ENCODE results near the gene ZNF782.
A peak's percentile ranks its signal among the peaks of the same experiment; 100 is the strongest.
"Not testable (repeated sequence)": the region's sequence is repeated elsewhere in the genome, so short reads cannot be mapped to it uniquely, and the experiment has no call there.

Gene ZNF782

DNA sequence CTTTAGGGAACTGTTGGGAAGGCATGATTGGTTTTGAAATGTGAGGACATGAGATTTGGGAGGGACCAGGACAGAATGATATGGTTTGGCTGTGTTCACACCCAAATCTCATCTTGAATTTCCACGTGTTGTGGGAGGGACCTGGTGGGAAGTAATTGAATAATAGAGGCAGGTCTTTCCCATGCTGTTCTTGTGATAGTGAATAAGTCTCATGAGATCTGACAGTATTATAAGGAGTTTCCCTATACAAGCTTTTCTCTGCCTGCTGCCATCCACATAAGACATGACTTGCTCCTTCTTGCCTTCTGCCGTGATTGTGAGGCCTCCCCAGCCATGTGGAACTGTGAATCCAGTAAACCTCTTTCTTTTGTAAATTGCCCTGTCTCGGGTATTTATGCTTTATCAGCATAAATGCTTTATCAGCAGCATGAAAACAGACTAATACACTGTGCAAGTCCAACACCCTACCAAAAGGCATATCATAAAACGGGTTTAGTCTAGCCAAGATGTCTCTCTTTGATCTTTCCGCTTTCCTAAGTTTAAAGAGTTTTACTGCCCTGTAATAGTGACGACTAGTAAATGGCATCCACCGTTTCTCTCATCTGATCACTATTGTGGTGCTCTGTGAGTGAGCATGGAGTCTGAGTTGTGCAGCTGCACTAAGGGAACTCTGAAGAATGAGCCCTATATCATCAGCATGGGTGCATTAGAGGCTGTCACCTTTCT is 12.9 kb upstream of the ZNF782 start:
- TF ChIP-seq, protein P1, sequence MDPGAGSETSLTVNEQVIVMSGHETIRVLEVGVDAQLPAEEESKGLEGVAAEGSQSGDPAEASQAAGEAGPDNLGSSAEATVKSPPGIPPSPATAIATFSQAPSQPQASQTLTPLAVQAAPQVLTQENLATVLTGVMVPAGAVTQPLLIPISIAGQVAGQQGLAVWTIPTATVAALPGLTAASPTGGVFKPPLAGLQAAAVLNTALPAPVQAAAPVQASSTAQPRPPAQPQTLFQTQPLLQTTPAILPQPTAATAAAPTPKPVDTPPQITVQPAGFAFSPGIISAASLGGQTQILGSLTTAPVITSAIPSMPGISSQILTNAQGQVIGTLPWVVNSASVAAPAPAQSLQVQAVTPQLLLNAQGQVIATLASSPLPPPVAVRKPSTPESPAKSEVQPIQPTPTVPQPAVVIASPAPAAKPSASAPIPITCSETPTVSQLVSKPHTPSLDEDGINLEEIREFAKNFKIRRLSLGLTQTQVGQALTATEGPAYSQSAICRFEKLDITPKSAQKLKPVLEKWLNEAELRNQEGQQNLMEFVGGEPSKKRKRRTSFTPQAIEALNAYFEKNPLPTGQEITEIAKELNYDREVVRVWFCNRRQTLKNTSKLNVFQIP (CRISPR knock-in tag; IDR thresholded peaks at IDR 0.05; ENCODE audit: borderline replicate concordance, low read depth): no peak
- TF ChIP-seq, protein P2, sequence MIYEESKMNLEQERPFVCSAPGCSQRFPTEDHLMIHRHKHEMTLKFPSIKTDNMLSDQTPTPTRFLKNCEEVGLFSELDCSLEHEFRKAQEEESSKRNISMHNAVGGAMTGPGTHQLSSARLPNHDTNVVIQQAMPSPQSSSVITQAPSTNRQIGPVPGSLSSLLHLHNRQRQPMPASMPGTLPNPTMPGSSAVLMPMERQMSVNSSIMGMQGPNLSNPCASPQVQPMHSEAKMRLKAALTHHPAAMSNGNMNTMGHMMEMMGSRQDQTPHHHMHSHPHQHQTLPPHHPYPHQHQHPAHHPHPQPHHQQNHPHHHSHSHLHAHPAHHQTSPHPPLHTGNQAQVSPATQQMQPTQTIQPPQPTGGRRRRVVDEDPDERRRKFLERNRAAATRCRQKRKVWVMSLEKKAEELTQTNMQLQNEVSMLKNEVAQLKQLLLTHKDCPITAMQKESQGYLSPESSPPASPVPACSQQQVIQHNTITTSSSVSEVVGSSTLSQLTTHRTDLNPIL (CRISPR knock-in tag; IDR thresholded peaks at IDR 0.05; ENCODE audit: low read depth): no peak
- no peak for TF ChIP-seq ZFP3 (CRISPR knock-in tag; IDR thresholded peaks at IDR 0.05)
- no peak for TF ChIP-seq ZFP30 (CRISPR knock-in tag; IDR thresholded peaks at IDR 0.05)
- no peak for TF ChIP-seq ZNF8 (CRISPR knock-in tag; IDR thresholded peaks at IDR 0.05)
- no peak for TF ChIP-seq ZNF565 (CRISPR knock-in tag; conservative IDR thresholded peaks at IDR 0.05; ENCODE audit: low read depth)
- TF ChIP-seq RARB (CRISPR knock-in tag; IDR thresholded peaks at IDR 0.05): no peak
- no peak for TF ChIP-seq BACH2 (CRISPR knock-in tag; IDR thresholded peaks at IDR 0.05; ENCODE audit: borderline replicate concordance)
- no peak for ATAC-seq

DNA sequence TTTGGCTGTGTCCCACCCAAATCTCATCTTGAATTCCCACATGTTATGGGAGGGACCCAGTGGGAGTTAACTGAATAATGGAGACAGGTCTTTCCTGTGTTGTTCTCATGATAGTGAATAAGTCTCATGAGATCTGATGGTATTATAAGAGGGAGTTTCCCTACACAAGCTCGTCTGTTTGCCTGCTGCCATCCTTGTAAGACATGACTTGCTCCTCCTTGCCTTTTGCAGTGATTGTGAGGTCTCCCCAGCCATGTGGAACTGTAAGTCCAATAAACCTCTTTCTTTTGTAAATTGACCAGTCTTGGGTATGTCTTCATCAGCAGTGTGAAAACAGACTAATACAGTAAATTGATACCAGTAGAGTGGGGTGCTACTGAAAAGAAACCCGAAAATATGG is 10.9 kb upstream of the ZNF782 start:
- not testable (repeated sequence) for ATAC-seq

DNA sequence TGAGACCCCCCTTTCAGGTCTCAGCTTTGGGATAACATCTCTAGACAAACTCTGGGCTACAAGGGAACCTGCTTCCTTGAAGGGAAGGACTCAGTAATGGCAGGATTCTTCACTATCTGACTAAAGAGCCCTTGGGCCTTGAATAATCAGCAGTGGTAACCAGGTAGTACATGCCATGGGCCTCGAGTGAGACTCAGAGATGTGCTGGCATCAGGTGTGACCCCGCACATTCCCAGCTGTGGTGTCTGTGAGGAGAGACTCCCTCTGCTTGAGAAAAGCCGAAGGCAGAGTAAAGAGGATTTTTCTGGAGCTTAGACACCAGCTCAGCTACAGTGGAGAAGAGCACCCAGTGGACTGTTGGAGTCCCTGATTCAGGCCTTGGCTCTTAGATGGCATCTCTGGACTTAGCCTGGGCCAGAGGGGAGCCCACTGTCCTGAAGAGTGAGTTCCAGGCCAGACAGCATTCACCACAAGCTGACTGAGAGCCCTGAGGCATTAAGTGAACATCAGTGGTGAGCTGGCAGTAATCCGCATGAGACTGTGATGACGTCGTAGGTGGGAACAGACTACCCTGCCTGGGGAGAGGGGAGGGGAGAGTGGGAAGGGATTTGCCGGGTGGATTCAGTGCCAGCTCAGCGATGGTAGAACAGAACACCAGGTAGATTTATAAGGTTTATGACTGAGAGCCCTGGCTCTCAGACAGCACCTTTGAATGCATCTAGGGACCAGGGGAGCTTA is 5.3 kb upstream of the ZNF782 start:
- TF ChIP-seq ZC3H10 (CRISPR knock-in tag; IDR thresholded peaks at IDR 0.05) (no peak), RARB (CRISPR knock-in tag; IDR thresholded peaks at IDR 0.05) (no peak), ZFP30 (CRISPR knock-in tag; IDR thresholded peaks at IDR 0.05) (no peak), ARNTL (CRISPR knock-in tag; IDR thresholded peaks at IDR 0.05; ENCODE audit: borderline replicate concordance, low read depth) (no peak), TOX (CRISPR knock-in tag; IDR thresholded peaks at IDR 0.05; ENCODE audit: borderline replicate concordance) (no peak), PPARA (CRISPR knock-in tag; IDR thresholded peaks at IDR 0.05; ENCODE audit: borderline replicate concordance) (no peak), ZNF8 (CRISPR knock-in tag; IDR thresholded peaks at IDR 0.05) (no peak), ZFP3 (CRISPR knock-in tag; IDR thresholded peaks at IDR 0.05) (no peak), GLIS3 (CRISPR knock-in tag; IDR thresholded peaks at IDR 0.05) (no peak), OSR1 (CRISPR knock-in tag; IDR thresholded peaks at IDR 0.05) (no peak)
- TF ChIP-seq, protein P3, sequence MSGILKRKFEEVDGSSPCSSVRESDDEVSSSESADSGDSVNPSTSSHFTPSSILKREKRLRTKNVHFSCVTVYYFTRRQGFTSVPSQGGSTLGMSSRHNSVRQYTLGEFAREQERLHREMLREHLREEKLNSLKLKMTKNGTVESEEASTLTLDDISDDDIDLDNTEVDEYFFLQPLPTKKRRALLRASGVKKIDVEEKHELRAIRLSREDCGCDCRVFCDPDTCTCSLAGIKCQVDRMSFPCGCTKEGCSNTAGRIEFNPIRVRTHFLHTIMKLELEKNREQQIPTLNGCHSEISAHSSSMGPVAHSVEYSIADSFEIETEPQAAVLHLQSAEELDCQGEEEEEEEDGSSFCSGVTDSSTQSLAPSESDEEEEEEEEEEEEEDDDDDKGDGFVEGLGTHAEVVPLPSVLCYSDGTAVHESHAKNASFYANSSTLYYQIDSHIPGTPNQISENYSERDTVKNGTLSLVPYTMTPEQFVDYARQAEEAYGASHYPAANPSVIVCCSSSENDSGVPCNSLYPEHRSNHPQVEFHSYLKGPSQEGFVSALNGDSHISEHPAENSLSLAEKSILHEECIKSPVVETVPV (CRISPR knock-in tag; IDR thresholded peaks at IDR 0.05): no peak
- TF ChIP-seq, protein P4, sequence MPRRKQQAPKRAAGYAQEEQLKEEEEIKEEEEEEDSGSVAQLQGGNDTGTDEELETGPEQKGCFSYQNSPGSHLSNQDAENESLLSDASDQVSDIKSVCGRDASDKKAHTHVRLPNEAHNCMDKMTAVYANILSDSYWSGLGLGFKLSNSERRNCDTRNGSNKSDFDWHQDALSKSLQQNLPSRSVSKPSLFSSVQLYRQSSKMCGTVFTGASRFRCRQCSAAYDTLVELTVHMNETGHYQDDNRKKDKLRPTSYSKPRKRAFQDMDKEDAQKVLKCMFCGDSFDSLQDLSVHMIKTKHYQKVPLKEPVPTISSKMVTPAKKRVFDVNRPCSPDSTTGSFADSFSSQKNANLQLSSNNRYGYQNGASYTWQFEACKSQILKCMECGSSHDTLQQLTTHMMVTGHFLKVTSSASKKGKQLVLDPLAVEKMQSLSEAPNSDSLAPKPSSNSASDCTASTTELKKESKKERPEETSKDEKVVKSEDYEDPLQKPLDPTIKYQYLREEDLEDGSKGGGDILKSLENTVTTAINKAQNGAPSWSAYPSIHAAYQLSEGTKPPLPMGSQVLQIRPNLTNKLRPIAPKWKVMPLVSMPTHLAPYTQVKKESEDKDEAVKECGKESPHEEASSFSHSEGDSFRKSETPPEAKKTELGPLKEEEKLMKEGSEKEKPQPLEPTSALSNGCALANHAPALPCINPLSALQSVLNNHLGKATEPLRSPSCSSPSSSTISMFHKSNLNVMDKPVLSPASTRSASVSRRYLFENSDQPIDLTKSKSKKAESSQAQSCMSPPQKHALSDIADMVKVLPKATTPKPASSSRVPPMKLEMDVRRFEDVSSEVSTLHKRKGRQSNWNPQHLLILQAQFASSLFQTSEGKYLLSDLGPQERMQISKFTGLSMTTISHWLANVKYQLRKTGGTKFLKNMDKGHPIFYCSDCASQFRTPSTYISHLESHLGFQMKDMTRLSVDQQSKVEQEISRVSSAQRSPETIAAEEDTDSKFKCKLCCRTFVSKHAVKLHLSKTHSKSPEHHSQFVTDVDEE (CRISPR knock-in tag; IDR thresholded peaks at IDR 0.05): no peak
- peak; percentile 47 for ATAC-seq

DNA sequence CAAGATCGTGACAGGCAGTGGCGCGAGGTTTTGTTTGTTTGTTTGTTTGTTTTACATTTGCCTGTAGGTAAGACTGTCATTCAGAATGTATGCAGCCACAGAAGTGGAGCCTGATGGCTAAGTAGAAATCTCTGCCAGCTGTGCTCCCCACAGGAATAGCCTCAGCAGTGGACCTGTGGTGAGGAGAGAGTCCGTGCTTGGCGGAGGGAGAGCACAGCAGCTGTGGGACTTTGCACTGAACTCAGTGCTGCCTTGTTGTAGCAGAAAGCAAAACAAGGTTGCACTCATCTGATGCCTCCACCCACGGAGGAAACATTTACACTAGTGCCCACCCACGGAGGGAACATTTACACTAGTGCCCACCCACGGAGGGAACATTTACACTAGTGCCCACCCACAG is 4.4 kb upstream of the ZNF782 start:
- no peak for TF ChIP-seq ZFP3 (CRISPR knock-in tag; IDR thresholded peaks at IDR 0.05)
- TF ChIP-seq ISL1 (CRISPR knock-in tag; IDR thresholded peaks at IDR 0.05): no peak
- no peak for TF ChIP-seq OSR1 (CRISPR knock-in tag; IDR thresholded peaks at IDR 0.05)
- TF ChIP-seq ZFP30 (CRISPR knock-in tag; IDR thresholded peaks at IDR 0.05): no peak
- no peak for TF ChIP-seq ZNF8 (CRISPR knock-in tag; IDR thresholded peaks at IDR 0.05)
- no peak for TF ChIP-seq PPARA (CRISPR knock-in tag; IDR thresholded peaks at IDR 0.05; ENCODE audit: borderline replicate concordance)
- no peak for TF ChIP-seq RARB (CRISPR knock-in tag; IDR thresholded peaks at IDR 0.05)
- no peak for ATAC-seq
